Stimulated activated CD4-positive, alpha-beta T cell treated with anti-CD3 and anti-CD28 coated beads, Interleukin-15, amount 100 ng/mL, for 24 hours (primary cell): ENCODE data around the gene KCNMA1.
A peak's percentile ranks its signal among the peaks of the same experiment; 100 is the strongest.

ENCODE experiments used
- DNase-seq: peaks from one replicate; pipeline ENCODE4 v3.0.0-alpha.2; 2020

KCNMA1 gene

DNA sequence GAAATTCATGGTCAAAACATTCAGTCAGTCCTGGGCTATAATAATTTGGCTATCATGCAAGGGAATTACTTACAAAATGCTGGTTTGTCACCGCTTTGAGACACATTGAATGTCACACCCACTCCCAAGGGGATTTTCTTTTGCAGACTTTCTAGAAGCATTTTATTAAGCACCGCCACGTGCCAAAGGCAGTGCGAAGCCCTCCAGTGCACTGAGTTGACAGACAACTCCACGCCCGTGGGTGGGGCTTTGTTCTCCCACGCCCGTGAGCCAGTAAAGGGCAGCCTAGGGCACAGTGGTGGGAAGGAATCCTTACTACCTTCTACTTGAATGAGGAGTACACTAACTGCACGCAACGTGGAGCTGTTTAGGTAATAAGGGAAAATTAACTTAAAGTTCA lies 515.8 kb downstream of the KCNMA1 start:
- no peak for DNase-seq

GRCh38 chr10:77120666-77121376 lies 516.8 kb downstream of the KCNMA1 start:
- no peak for DNase-seq

DNA sequence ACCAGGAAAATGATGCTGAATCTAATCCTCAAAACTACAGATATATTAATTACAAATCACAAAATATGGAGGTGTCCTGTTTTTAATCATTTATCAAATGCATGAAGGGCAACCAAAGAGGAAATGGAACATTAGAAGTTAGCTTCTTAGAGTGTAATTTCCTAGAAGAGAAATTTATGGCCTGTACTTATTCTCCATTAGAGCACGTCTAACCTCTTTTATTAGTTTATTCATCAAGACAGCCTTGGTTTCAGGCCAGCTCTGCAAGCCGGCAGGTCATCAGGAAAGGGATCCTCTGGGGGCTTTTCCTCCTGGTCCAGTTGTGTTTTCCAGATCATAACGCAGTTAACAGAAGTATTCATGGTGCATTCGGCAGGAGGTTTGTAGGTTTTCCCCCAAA lies 517.6 kb downstream of the KCNMA1 start:
- DNase-seq = no peak

GRCh38 chr10:77118603-77119282 lies 518.9 kb downstream of the KCNMA1 start:
- DNase-seq = no peak

GRCh38 chr10:77117501-77117900 lies 520.1 kb downstream of the KCNMA1 start:
- DNase-seq = no peak

- no peak for DNase-seq
Measured at GRCh38 chr10:77116904-77117303, 520.7 kb downstream of the KCNMA1 start.

GRCh38 chr10:77114181-77114821 lies 523.3 kb downstream of the KCNMA1 start:
- DNase-seq = no peak

- peak; percentile 4 for DNase-seq
Measured at GRCh38 chr10:77111611-77112550, 525.7 kb downstream of the KCNMA1 start.

GRCh38 chr10:77110757-77111156 lies 526.9 kb downstream of the KCNMA1 start:
- no peak for DNase-seq

DNA sequence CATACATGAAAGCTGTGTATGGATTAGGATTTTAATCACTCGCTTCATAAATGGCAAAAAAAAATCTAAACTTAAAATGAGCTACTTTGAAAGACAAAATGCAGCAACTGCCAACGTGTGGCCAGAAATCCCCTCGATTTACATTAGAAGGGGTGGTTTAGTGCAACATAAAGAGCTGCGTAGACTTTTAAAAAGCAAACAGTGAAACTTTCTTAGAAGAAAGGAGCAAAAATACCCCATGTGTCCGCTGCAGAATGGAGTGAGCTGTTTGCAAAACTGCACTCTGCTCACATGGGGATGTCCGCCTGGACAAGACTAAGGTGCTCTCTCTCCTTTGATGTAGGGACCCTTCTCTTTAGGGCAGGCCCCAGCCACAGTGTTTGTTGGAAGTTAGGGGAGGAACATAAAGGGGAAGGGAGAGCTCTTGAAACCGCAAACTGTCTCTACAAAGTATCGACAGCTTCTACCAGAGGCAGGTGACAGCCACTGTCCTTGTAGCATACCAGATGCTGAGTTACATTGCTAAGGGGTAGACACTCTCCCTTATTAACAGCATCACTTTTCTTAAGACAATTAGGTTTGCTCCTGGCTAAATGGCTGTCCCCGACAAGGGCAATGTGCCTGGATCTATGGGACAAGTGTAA lies 528.1 kb downstream of the KCNMA1 start:
- no peak for DNase-seq

DNA sequence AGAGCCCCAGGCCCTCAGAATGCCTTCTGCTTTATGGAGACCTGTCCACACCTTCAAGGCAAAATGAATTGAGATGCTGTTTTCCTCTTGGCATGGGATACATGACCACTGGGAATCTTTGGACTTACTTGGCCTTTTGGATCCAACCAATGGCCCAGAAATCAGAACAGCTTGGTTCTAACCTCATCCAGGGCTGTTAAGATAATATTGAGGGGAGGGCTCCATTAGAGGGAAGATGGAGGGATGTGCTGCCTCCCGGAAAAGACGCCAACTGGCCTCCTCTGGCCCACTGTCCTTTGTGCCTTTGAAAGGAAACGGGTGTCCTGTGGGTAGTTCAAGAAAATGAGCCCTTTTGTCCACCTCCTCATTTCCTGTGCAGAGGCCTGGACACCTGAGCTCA lies 530.9 kb downstream of the KCNMA1 start:
- no peak for DNase-seq

DNA sequence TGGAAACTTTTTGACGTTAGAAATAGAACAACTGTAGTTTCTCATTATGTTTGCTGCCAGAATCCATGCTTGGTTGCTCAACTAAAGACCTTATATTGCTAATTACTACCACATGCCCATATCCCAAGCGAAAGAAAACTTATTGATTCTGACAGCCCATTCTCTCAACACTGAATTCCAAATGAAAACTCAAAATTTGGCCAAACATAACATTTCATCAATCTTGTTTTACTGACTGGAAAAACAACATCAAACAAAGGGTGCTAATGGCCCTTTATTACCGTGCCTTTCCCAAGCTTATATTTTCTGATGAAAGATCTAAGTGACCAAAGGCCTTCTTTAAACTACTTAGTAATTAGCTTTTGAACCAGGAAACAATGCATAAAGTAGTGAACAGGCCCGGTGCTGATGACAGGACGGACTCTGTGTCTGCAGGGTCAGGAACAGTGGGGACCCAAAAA lies 531.8 kb downstream of the KCNMA1 start:
- DNase-seq = no peak

DNA sequence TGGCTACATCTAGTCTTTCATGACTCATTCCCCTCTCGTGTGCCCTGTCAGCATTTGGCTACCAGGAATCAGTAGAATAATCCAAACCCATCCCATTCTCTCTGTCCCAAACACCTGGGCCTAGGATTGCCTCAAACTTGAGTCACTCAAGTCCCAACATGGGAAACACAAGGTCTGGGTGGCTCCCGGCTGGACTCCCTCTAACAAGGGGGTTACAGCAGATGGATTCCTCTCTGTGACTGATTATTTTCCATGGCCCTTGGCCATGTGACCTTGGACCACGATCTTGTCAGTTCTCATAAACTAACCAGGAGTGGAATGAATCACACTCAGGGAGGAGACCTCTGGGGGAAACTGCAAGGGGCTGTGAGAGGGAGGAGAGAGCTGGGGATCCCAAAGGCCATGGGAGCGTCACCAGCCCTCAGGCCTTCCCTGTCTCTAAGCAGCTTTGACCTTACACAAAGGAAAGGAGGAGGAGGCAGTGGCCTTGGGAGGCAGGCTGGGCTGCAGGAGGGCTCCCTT lies 533.1 kb downstream of the KCNMA1 start:
- DNase-seq = no peak

DNA sequence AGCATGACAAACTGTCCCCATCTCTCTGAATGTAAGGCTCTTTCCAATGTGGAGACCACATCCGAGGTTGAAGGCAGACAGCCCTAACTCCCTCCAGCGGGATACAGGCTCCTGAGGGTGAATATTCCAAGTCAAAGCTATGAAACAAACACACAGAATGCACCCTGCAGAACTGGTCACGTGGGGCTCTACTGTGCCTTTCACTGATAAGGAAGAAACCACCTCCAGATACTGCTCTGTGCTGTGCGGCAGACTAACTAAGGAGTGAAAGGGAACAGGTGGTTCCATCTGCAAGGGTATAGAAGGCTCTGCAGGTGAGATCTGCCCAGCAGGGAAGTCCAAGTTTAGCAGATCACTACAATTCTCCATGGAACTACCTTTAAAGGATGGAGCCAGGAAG lies 534.4 kb downstream of the KCNMA1 start:
- DNase-seq = no peak

DNA sequence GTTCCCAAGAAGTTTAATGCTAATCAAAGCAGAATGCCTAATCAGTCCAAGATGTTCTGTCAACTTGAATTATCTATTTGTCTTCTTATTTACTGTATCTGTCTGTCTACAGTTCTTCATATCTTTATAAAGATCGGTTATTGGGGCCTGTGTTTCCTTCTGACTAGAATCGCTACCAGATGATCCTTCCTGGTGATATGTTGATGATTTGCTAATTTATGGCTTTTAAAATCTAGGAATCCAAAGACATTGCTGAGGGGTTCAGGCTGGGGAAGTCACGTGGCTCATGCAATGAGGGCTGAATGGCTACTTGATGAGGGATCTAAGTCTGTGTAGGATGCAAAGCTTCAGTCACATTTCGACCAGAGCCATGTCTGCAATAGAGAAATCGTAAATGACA lies 536.3 kb downstream of the KCNMA1 start:
- DNase-seq = no peak

DNA sequence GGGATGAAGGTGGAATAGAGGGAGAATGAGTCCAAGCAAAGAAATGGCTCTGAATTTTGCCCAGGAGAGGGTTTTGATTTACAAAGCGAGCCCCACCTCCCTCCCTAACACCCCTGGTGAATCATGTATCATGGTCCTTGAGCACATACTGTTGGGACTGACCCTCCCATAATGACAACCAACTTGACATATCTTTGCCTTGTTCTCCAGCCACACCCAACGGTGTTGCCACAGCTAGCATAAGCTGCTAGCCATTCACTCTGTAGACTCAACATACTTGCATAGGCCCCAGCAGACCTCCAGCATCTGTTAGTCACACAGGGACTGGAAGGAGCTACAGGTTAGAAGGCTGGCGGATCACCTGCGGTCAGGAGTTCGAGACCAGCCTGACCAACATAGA lies 538.5 kb downstream of the KCNMA1 start:
- no peak for DNase-seq

DNA sequence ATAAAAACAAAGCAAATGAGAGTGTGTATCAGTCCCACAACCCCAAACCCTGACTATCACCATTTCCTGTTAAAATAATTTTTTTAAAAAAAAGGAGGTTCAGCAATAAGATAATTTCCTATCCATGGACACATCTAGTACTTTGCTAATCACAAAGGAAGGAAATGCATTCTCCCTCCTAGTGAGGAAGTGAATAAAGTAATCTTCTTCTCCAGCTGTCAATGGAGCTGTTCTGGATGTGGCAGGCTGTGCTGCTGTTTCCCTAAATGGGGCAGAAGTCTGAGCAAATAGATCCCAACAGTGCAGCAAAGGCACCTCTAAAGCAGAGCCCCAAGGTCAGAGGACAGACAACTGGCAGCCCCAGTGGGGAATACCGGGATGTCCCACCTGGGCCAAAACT lies 540.0 kb downstream of the KCNMA1 start:
- DNase-seq = no peak

- no peak for DNase-seq
Measured at GRCh38 chr10:77093126-77093525, 544.5 kb downstream of the KCNMA1 start.

- no peak for DNase-seq
Measured at GRCh38 chr10:77091597-77092165, 545.9 kb downstream of the KCNMA1 start.

DNA sequence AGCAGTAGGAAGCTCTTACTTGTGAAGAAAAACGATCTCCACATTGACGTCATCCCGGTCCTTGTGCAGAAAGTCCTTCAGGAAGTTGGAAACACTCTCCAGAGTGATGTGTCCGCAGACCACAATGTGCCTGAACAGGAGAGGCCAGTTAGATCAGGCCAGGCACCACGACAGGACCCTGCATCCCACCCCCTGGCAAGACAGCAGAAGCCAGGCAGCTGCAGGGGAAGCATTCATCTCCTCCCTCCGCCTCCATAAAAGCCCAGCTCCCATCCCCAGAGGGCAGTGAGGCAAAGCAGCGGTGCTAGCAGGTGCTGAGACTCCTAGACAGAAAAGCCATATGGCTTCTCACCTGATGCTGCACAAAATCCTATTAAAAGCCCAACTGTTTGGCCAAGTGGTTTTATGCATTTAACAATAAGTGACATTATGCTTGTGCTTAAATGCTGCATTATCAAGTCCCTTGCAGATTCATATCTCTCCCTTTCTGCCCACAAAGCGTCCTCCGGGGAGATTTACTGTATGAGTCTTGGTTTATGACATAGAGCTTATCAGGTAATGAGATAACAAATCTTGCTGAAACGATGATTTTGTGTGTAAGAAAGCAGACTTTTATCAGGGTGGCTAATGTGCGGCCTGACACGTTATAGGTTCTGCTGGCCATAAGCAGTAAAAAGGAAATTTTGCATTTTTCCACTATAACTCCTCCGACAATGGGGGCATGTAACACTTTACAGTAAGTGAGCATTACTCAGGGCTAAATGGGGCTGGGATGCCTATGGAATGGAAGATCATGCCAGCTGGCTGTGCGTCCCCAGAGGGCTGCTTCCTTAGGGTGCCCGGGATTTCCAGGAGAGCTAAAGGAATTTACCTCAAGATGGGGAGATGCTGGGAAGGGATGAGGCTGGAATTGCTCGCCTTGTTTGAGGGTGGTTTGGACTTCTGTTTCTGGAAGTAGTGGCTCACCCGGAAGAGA lies 546.9 kb downstream of the KCNMA1 start:
- DNase-seq = no peak

GRCh38 chr10:77087366-77087765 lies 550.2 kb downstream of the KCNMA1 start:
- DNase-seq = no peak
